GM21526 (cell line): Measurements from ENCODE around the gene SASH1.
A peak's percentile ranks its signal among the peaks of the same experiment; 100 is the strongest.
"Not testable (repeated sequence)": the region's sequence is repeated elsewhere in the genome, so short reads cannot be mapped to it uniquely, and the experiment has no call there.

Experiments
- ATAC-seq: cut with Tn5 transposase; IDR thresholded peaks from one replicate; pipeline ENCODE4 v1.9.1; 2021; ENCODE audit warnings: moderate library complexity; ENCODE audit not compliant: unreplicated experiment, low FRiP score

The SASH1 gene

GRCh38 chr6:148566664-148567350, 224.2 kb downstream of the SASH1 start:
- ATAC-seq: no peak

GRCh38 chr6:148570456-148570855, 227.8 kb downstream of the SASH1 start:
- no peak for ATAC-seq

- no peak for ATAC-seq
Observed at GRCh38 chr6:148572676-148573335, 230.2 kb downstream of the SASH1 start.

GRCh38 chr6:148573922-148574321, 231.3 kb downstream of the SASH1 start:
- ATAC-seq: no peak

- peak; percentile 97 for ATAC-seq
Observed at GRCh38 chr6:148577687-148578488, 235.2 kb downstream of the SASH1 start.

GRCh38 chr6:148578489-148578814, 235.8 kb downstream of the SASH1 start:
- ATAC-seq: no peak

GRCh38 chr6:148578837-148579565, 236.4 kb downstream of the SASH1 start:
- ATAC-seq: no peak

GRCh38 chr6:148580442-148580841, 237.8 kb downstream of the SASH1 start:
- ATAC-seq: no peak

GRCh38 chr6:148583631-148584030, 241.0 kb downstream of the SASH1 start:
- no peak for ATAC-seq

- ATAC-seq: not testable (repeated sequence)
Observed at GRCh38 chr6:148585641-148586040, 243.0 kb downstream of the SASH1 start.

GRCh38 chr6:148590883-148591282, 248.2 kb downstream of the SASH1 start:
- ATAC-seq: no peak

GRCh38 chr6:148591656-148592055, 249.0 kb downstream of the SASH1 start:
- no peak for ATAC-seq

- ATAC-seq: no peak
Observed at GRCh38 chr6:148593130-148593812, 250.6 kb downstream of the SASH1 start.

- no peak for ATAC-seq
Observed at GRCh38 chr6:148593813-148594170, 251.2 kb downstream of the SASH1 start.

- no peak for ATAC-seq
Observed at GRCh38 chr6:148595550-148595949, 252.9 kb downstream of the SASH1 start.

GRCh38 chr6:148596891-148597455, 254.3 kb downstream of the SASH1 start:
- no peak for ATAC-seq

GRCh38 chr6:148598724-148599123, 256.1 kb downstream of the SASH1 start:
- no peak for ATAC-seq

- ATAC-seq: no peak
Observed at GRCh38 chr6:148599967-148600426, 257.4 kb downstream of the SASH1 start.
